PC-3 (cell line): Measurements from ENCODE around the gene ZNF625. TPM values are rescaled to one million over a fixed set of nuclear protein-coding genes. Genes with fewer than 3 reads are reported as not detected.
"Not testable (repeated sequence)": the region's sequence is repeated elsewhere in the genome, so short reads cannot be mapped to it uniquely, and the experiment has no call there.

Experiments
- ATAC-seq: fragments of 200-7000 bp; cut with Tn5 transposase; 2 replicates; pipeline ENCODE4 v1.9.1; 2020; ENCODE audit warnings: mild to moderate bottlenecking, moderate library complexity
- BruUV-seq: library from RNA; stranded (reverse); fragments of 400-500 nt; replicated peaks from 2 replicates; lab custom pipeline; 2021; lab: Mats Ljungman, UMichigan
- CTCF ChIA-PET: fragments of 300-600 bp; sonication (Branson Sonifier 250); formaldehyde crosslinking; loops from one replicate; lab custom pipeline; 2022; ENCODE audit warnings: antibody characterized with exemption; lab: Charles Lee
- POLR2A ChIA-PET: fragments of 300-600 bp; sonication (Branson Sonifier 250); formaldehyde crosslinking; loops from one replicate; lab custom pipeline; 2022; ENCODE audit warnings: antibody characterized with exemption; ENCODE audit not compliant: unreplicated experiment; lab: Charles Lee
- DNase-seq: peaks from one replicate; pipeline ENCODE4 v3.0.0-alpha.2; 2015
- H2AFZ ChIP-seq: fragments of 300-600 bp; sonication (generic); 2 replicates; pipeline ENCODE4 v1.6.0; 2016; ENCODE audit warnings: antibody characterized with exemption, low read length
- H3F3A ChIP-seq: fragments of 300-600 bp; sonication (generic); one replicate; pipeline ENCODE4 v1.6.0; 2017; ENCODE audit warnings: antibody characterized with exemption, low read length, control low read depth, mild to moderate bottlenecking; ENCODE audit not compliant: unreplicated experiment
- H3K27ac ChIP-seq: fragments of 300-600 bp; sonication (generic); 2 replicates; pipeline ENCODE4 v1.5.1; 2016; ENCODE audit warnings: mild to moderate bottlenecking, low read length
- H3K27me3 ChIP-seq: fragments of 300-600 bp; sonication (generic); 2 replicates; pipeline ENCODE4 v1.6.1; 2016; ENCODE audit warnings: low read length, mixed read lengths
- H3K36me3 ChIP-seq: fragments of 300-600 bp; sonication (generic); 2 replicates; pipeline ENCODE4 v1.6.1; 2016; ENCODE audit warnings: low read depth, mixed run types, low read length, mixed read lengths
- H3K4me1 ChIP-seq: fragments of 300-600 bp; sonication (generic); 2 replicates; pipeline ENCODE4 v1.5.1; 2016; ENCODE audit warnings: low read length; ENCODE audit not compliant: insufficient read depth
- H3K4me2 ChIP-seq: fragments of 300-600 bp; sonication (generic); 2 replicates; pipeline ENCODE4 v1.6.0; 2016; ENCODE audit warnings: low read length
- H3K4me3 ChIP-seq: fragments of 300-600 bp; sonication (generic); 2 replicates; pipeline ENCODE4 v1.5.1; 2016; ENCODE audit warnings: mild to moderate bottlenecking, low read length, mixed read lengths
- H3K79me2 ChIP-seq: fragments of 300-600 bp; sonication (generic); 2 replicates; pipeline ENCODE4 v1.6.1; 2017; ENCODE audit warnings: low read length, mixed read lengths
- H3K9ac ChIP-seq: fragments of 300-600 bp; sonication (generic); 2 replicates; pipeline ENCODE4 v1.6.0; 2016; ENCODE audit warnings: mild to moderate bottlenecking, low read length
- H3K9me2 ChIP-seq: fragments of 300-600 bp; sonication (generic); replicated peaks from 2 replicates; pipeline ENCODE4 v1.6.1; 2016; ENCODE audit warnings: mixed run types, low read length, mixed read lengths
- H3K9me3 ChIP-seq: fragments of 300-600 bp; sonication (generic); 2 replicates; pipeline ENCODE4 v1.6.1; 2016; ENCODE audit warnings: low read length, mixed read lengths
- H4K20me1 ChIP-seq: fragments of 300-600 bp; sonication (generic); 2 replicates; pipeline ENCODE4 v1.6.1; 2016; ENCODE audit warnings: low read length, mixed read lengths
- CTCF ChIP-seq: fragments of 300-600 bp; sonication (generic); conservative IDR thresholded peaks from 2 replicates; pipeline ENCODE4 v1.5.1; 2017; ENCODE audit warnings: antibody characterized with exemption, low read depth, mild to moderate bottlenecking, low read length
- EZH2 ChIP-seq: fragments of 300-600 bp; sonication (generic); IDR thresholded peaks from one replicate; pipeline ENCODE4 v1.6.1; 2017; ENCODE audit warnings: antibody characterized with exemption, mild to moderate bottlenecking, low read length; ENCODE audit not compliant: unreplicated experiment
- EZH2phosphoT487 ChIP-seq: fragments of 300-600 bp; sonication (generic); IDR thresholded peaks from 2 replicates; pipeline ENCODE4 v1.6.1; 2018; ENCODE audit warnings: mild to moderate bottlenecking, antibody characterized with exemption, low read length, borderline replicate concordance
- intact Hi-C: fragments of 100-400 bp; cut with micrococcal nuclease; formaldehyde crosslinking; loops from 2 replicates; pipeline ENCODE4 v1.9.0; 2023
- total RNA-seq: library from RNA; depleted of rRNA; stranded (reverse); fragments of >200 nt; gene quantifications from 2 replicates; pipeline ENCODE4 v1.2.3, GENCODE V29; 2014

ZNF625 gene
- total RNA-seq, 1 experiment from 2014 or later, result 7.7 TPM

DNA sequence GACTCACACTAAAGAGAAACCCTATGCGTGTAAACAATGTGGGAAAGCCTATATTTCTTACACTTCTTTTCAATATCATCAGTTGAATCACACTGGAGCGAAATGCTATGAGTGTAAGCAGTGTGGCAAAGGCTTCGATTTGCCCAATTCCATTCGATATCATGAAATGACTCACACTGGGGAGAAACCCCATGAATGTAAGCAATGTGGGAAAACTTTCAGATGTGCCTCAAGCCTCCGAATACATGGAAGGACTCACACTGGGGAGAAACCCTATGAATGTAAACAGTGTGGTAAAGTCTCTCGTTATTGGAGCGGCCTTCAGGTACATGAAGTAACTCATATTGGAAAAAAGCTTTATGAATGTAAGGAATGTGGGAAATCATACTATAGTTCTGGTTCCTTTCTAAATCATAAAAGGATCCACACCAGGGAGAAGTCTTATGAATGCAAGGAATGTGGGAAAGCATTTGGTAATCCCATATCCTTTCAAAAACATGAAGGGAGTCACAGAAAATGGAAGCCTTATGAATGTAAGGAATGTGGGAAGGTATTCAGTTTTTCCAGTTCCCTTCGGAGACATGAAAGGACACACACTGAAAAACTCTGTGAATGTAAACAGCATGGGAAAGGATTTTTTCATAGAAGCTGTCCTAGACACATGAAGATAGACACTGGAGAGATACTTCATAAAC is 44.4 kb downstream of the ZNF625 start:
- no peaks in the 10 kb centered on the region for H3F3A ChIP-seq
- DNase-seq (no peak), ATAC-seq (no peak)
- H3K79me2 ChIP-seq, result no peaks in the 10 kb centered on the region
- no peak overlapping the region for H2AFZ ChIP-seq
- no peak overlapping the region for H3K27ac ChIP-seq
- no TSS peak for BruUV-seq
- no peak overlapping the region for H3K4me3 ChIP-seq
- H3K4me1 ChIP-seq, result no peaks in the 10 kb centered on the region
- ChIA-PET CTCF (no interaction called here), POLR2A (no interaction called here)
- H3K9me2 ChIP-seq, result no peaks in the 10 kb centered on the region
- H3K27me3 ChIP-seq, result no peaks in the 10 kb centered on the region
- H3K4me2 ChIP-seq, result no peak overlapping the region
- TF ChIP-seq EZH2, result no peak
- no peak for TF ChIP-seq CTCF
- no peak for TF ChIP-seq EZH2phosphoT487
- H3K9ac ChIP-seq, result no peak overlapping the region
- intact Hi-C loops, result no loop called here
- H3K36me3 ChIP-seq, result peaks cover 12% of the 10 kb centered on the region; the same call in 1 of the 2 replicates
- H3K9me3 ChIP-seq, result peaks cover 32% of the 10 kb centered on the region
- H4K20me1 ChIP-seq, result no peaks in the 10 kb centered on the region

GRCh38 chr19:12111176-12111575 is 45.4 kb downstream of the ZNF625 start:
- Histone ChIP-seq H4K20me1 (no peaks in the 10 kb centered on the region), H2AFZ (no peak overlapping the region), H3K79me2 (no peaks in the 10 kb centered on the region), H3K4me1 (no peaks in the 10 kb centered on the region), H3K27me3 (no peaks in the 10 kb centered on the region), H3K36me3 (peaks cover 12% of the 10 kb centered on the region; the same call in 1 of the 2 replicates), H3K27ac (no peak overlapping the region), H3K4me3 (no peak overlapping the region), H3K9me2 (no peaks in the 10 kb centered on the region), H3K9ac (no peak overlapping the region), H3K9me3 (peaks cover 34% of the 10 kb centered on the region), H3K4me2 (no peak overlapping the region), H3F3A (no peaks in the 10 kb centered on the region)
- BruUV-seq, result no TSS peak
- ATAC-seq (no peak), DNase-seq (no peak)
- ChIA-PET POLR2A (no interaction called here), CTCF (no interaction called here)
- intact Hi-C loops, result no loop called here
- TF ChIP-seq CTCF (no peak), EZH2 (no peak), EZH2phosphoT487 (no peak)

DNA sequence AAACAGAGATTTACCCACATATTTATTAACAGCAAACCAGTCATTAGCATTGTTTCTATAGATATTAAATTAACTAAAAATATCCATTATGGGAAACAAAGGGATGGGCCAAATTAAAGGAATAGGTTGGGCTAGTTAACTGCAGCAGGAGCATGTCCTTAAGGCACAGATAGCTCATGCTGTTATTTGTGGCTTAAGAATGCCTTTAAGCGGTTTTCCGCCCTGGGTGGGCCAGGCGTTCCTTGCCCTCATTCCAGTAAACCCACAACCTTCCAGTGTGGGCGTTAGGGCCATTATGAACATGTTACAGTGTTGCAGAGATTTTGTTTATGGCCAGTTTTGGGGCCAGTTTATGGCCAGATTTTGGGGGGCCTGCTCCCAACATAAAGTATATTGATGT is 52.6 kb downstream of the ZNF625 start:
- BruUV-seq, ATAC-seq, H2AFZ ChIP-seq, H3K9me2 ChIP-seq, H3K36me3 ChIP-seq, H3K4me1 ChIP-seq, H3K9me3 ChIP-seq, H3K4me2 ChIP-seq, POLR2A ChIA-PET, H4K20me1 ChIP-seq, H3K27ac ChIP-seq, H3K9ac ChIP-seq, H3K27me3 ChIP-seq, H3K79me2 ChIP-seq, DNase-seq, H3K4me3 ChIP-seq, H3F3A ChIP-seq, intact Hi-C loops, CTCF ChIA-PET: not testable (repeated sequence)
